Endothelial cell of umbilical vein (primary cell): Measurements from ENCODE around the gene FMNL3. TPM values are rescaled to one million over a fixed set of nuclear protein-coding genes. Genes with fewer than 3 reads are reported as not detected.
A peak's percentile ranks its signal among the peaks of the same experiment; 100 is the strongest.

Experiments used
- BruUV-seq: library from RNA; stranded (reverse); fragments of 400-500 nt; replicated peaks from 2 replicates; lab custom pipeline; 2021; lab: Mats Ljungman, UMichigan
- CTCF ChIA-PET: fragments of 300-600, 350-600 bp; sonication (Branson Sonifier 250); formaldehyde crosslinking; loops from one replicate; lab custom pipeline; 2021; ENCODE audit warnings: antibody characterized with exemption, inconsistent platforms; lab: Charles Lee
- POLR2A ChIA-PET: fragments of 300-600, 350-600 bp; sonication (Branson Sonifier 250); formaldehyde crosslinking; loops from one replicate; lab custom pipeline; 2021; ENCODE audit warnings: antibody characterized with exemption, inconsistent platforms; lab: Charles Lee
- DNase-seq: peaks from one replicate; pipeline ENCODE4 v3.0.0-alpha.2; 2011; ENCODE audit warnings: low read depth, low spot score
- FAIRE-seq: peaks from 2 replicates; lab custom pipeline; 2011; peaks lifted over from hg19 to GRCh38; lab: Jason Lieb, UNC
- H2AFZ ChIP-seq: 2 replicates; pipeline ENCODE4 v1.6.0; 2012; ENCODE audit warnings: low read depth, low read length, control low read depth, inconsistent platforms
- H3K27ac ChIP-seq: 2 replicates; pipeline ENCODE4 v1.5.1; 2011; ENCODE audit warnings: low read depth, mild to moderate bottlenecking, control low read depth, low read length, moderate library complexity; ENCODE audit not compliant: insufficient read depth
- H3K27me3 ChIP-seq, 2 experiments: 2 replicates each; pipeline versions ENCODE4 v1.6.0 to v1.6.1; 2011; ENCODE audit warnings: low read length in 2 of 2, mixed read lengths in 1 of 2; ENCODE audit not compliant: control insufficient read depth in 2 of 2, insufficient read depth in 2 of 2
- H3K36me3 ChIP-seq, 2 experiments: 2 replicates in 1 of 2; 3 replicates in 1 of 2; pipeline ENCODE4 v1.5.1; 2011; ENCODE audit warnings: low read length in 2 of 2, mild to moderate bottlenecking in 1 of 2, moderate library complexity in 1 of 2; ENCODE audit not compliant: control insufficient read depth in 2 of 2, insufficient read depth in 2 of 2; ENCODE audit errors: extremely low read depth in 1 of 2
- H3K4me1 ChIP-seq: 3 replicates; pipeline ENCODE4 v1.5.1; 2011; ENCODE audit warnings: mild to moderate bottlenecking, low read length; ENCODE audit not compliant: control insufficient read depth, insufficient read depth; ENCODE audit errors: extremely low read depth
- H3K4me2 ChIP-seq: 2 replicates; pipeline ENCODE4 v1.6.1; 2011; ENCODE audit warnings: low read length, control low read depth, mixed read lengths; ENCODE audit not compliant: insufficient read depth
- H3K4me3 ChIP-seq, 3 experiments: fragments of 200-600 bp in 1 of 3; sonication (generic), shearing (Covaris generic) in 1 of 3; replicated peaks in 1 of 3; 2 replicates each; pipeline ENCODE4 v1.5.1; 2011 to 2016; ENCODE audit warnings: control low read depth in 3 of 3, low read length in 3 of 3, mild to moderate bottlenecking in 2 of 3, inconsistent platforms in 1 of 3, low read depth in 1 of 3, moderate library complexity in 1 of 3; ENCODE audit not compliant: insufficient read depth in 1 of 3
- H3K79me2 ChIP-seq: 2 replicates; pipeline ENCODE4 v1.6.0; 2012; ENCODE audit warnings: low read length, inconsistent platforms; ENCODE audit not compliant: control insufficient read depth, insufficient read depth
- H3K9ac ChIP-seq: replicated peaks from 2 replicates; pipeline ENCODE3; 2011; ENCODE audit warnings: low read length, control low read depth; ENCODE audit not compliant: insufficient read depth; ENCODE audit errors: extremely low read depth
- H3K9me1 ChIP-seq: replicated peaks from 3 replicates; pipeline ENCODE4 v1.6.0; 2011; ENCODE audit warnings: mild to moderate bottlenecking, low read length; ENCODE audit not compliant: control insufficient read depth, insufficient read depth; ENCODE audit errors: extremely low read depth
- H3K9me3 ChIP-seq: replicated peaks from 2 replicates; pipeline ENCODE4 v1.5.1; 2012; ENCODE audit warnings: low read length, inconsistent platforms; ENCODE audit not compliant: control insufficient read depth, insufficient read depth
- H4K20me1 ChIP-seq: replicated peaks from 2 replicates; pipeline ENCODE3; 2011; ENCODE audit warnings: mild to moderate bottlenecking, low read length; ENCODE audit not compliant: control insufficient read depth, insufficient read depth; ENCODE audit errors: extremely low read depth
- CTCF ChIP-seq, 2 donors: IDR thresholded peaks; 1 replicate in 1 of 2; 2 replicates in 1 of 2; pipeline ENCODE4 v1.5.1; 2011; ENCODE audit warnings: low read length in 2 of 2, mild to moderate bottlenecking in 2 of 2, moderate library complexity in 2 of 2, control low read depth in 1 of 2, inconsistent platforms in 1 of 2, low read depth in 1 of 2; ENCODE audit not compliant: insufficient read depth in 1 of 2; ENCODE audit errors: extremely low read depth in 1 of 2
- EZH2 ChIP-seq: IDR thresholded peaks from 2 replicates; pipeline ENCODE4 v1.6.1; 2012; ENCODE audit warnings: borderline replicate concordance, low read depth, mild to moderate bottlenecking, moderate library complexity, low read length, inconsistent platforms; ENCODE audit not compliant: severe bottlenecking
- FOS ChIP-seq: IDR thresholded peaks from 2 replicates; pipeline ENCODE4 v1.6.1; 2011; ENCODE audit warnings: mild to moderate bottlenecking, low read length, moderate library complexity, borderline replicate concordance; ENCODE audit not compliant: insufficient read depth
- GATA2 ChIP-seq: IDR thresholded peaks from 2 replicates; pipeline ENCODE4 v1.7.0; 2011; ENCODE audit warnings: low read depth, mild to moderate bottlenecking, moderate library complexity, mixed read lengths, low read length; ENCODE audit not compliant: insufficient read length, insufficient read depth
- JUN ChIP-seq: IDR thresholded peaks from 2 replicates; pipeline ENCODE4 v1.6.1; 2011; ENCODE audit warnings: borderline replicate concordance, low read depth; ENCODE audit not compliant: insufficient read length, insufficient read depth
- MAX ChIP-seq: IDR thresholded peaks from 2 replicates; pipeline ENCODE4 v1.6.1; 2011; ENCODE audit not compliant: insufficient read depth, insufficient read length
- MYC ChIP-seq: IDR thresholded peaks from one replicate; pipeline ENCODE4 v1.6.1; 2011; ENCODE audit warnings: mild to moderate bottlenecking, low read depth, low read length
- POLR2A ChIP-seq: IDR thresholded peaks from 2 replicates; pipeline ENCODE4 v1.6.1; 2012; ENCODE audit warnings: low read depth, mild to moderate bottlenecking, control low read depth, low read length
- POLR2AphosphoS5 ChIP-seq: IDR thresholded peaks from 2 replicates; pipeline ENCODE4 v1.6.1; 2012; ENCODE audit warnings: low read depth, mild to moderate bottlenecking, control low read depth, low read length, moderate library complexity; ENCODE audit not compliant: insufficient read depth
- dilution Hi-C: fragments of 300-500 bp; cut with MboI; formaldehyde crosslinking; loops from one replicate; pipeline ENCODE4 v1.15.0; 2019; ENCODE audit warnings: low sequenced_read_pairs; ENCODE audit not compliant: extremely low pct_ligation_motif_present
- intact Hi-C: fragments of 100-400 bp; cut with micrococcal nuclease; formaldehyde crosslinking; loops from one replicate; pipeline ENCODE4 v1.10.0; 2022
- polyA plus RNA-seq, 4 experiments: library from polyadenylated mRNA; depleted of rRNA in 3 of 4; stranded (reverse) in 3 of 4; unstranded in 1 of 4; fragments of >200 nt; gene quantifications; 2 replicates each; pipeline versions ENCODE4 v1.2.1 to v1.2.3, GENCODE V29; 2011 to 2012; ENCODE audit warnings: missing spikeins in 1 of 4
- total RNA-seq: library from RNA; stranded (reverse); gene quantifications from 2 replicates; pipeline ENCODE4 v1.2.3, GENCODE V29; 2021

The FMNL3 gene
- total and polyA plus RNA-seq, 2 donors (not counting 3 experiments of a cell fraction or from before 2014, with no cell fraction given): 35.1 to 93.3 TPM

- no TSS peak for BruUV-seq
- dilution Hi-C loops: no loop called here
- H3K36me3 ChIP-seq: peaks cover under 1 to 3% of the 10 kb centered on the region in 2 experiments
- intact Hi-C loops: no loop called here
- H2AFZ ChIP-seq: no peak overlapping the region
- peaks cover 36% of the 10 kb centered on the region for H3K79me2 ChIP-seq
- H4K20me1 ChIP-seq: no peaks in the 10 kb centered on the region
- H3K4me1 ChIP-seq: peaks cover 56% of the 10 kb centered on the region
- no peaks in the 10 kb centered on the region for H3K9me1 ChIP-seq
- H3K4me3 ChIP-seq: no peak overlapping the region
- no peak overlapping the region for H3K27ac ChIP-seq
- POLR2A ChIA-PET: no interaction called here
- TF ChIP-seq POLR2A: no peak
- TF ChIP-seq MYC: no peak
- TF ChIP-seq JUN: no peak
- TF ChIP-seq GATA2: no peak
- no peak for TF ChIP-seq POLR2AphosphoS5
- TF ChIP-seq CTCF (IDR thresholded peaks at IDR 0.05; ENCODE audit: extremely low read depth in 1 of 2, insufficient read depth in 1 of 2, low read depth in 1 of 2, low read length in 2 of 2): no peak
- no peak for TF ChIP-seq EZH2
- no peak for TF ChIP-seq FOS
- no peak for TF ChIP-seq MAX
- no peak overlapping the region for H3K9ac ChIP-seq
- no peaks in the 10 kb centered on the region for H3K9me3 ChIP-seq
- H3K4me2 ChIP-seq: no peak overlapping the region
- FAIRE-seq (peak; percentile 62), DNase-seq (no peak)
- CTCF ChIA-PET: interaction anchor here (0.9 to 1.2 kb wide), 4 partner anchors 11 to 31 kb away, joined by 3 to 4 read pairs (median 3); no protein-coding TSS in a partner anchor
- H3K27me3 ChIP-seq: no peaks in the 10 kb centered on the region
These were observed 39.7 kb downstream of the FMNL3 start for GRCh38 chr12:49667325-49668090.
